GM21723 (cell line): Measurements from ENCODE around the gene BTBD2.

Source experiments
- ATAC-seq: cut with Tn5 transposase; IDR thresholded peaks from one replicate; pipeline ENCODE4 v1.9.1; 2021; ENCODE audit warnings: mild to moderate bottlenecking, moderate library complexity; ENCODE audit not compliant: unreplicated experiment

Gene BTBD2

DNA sequence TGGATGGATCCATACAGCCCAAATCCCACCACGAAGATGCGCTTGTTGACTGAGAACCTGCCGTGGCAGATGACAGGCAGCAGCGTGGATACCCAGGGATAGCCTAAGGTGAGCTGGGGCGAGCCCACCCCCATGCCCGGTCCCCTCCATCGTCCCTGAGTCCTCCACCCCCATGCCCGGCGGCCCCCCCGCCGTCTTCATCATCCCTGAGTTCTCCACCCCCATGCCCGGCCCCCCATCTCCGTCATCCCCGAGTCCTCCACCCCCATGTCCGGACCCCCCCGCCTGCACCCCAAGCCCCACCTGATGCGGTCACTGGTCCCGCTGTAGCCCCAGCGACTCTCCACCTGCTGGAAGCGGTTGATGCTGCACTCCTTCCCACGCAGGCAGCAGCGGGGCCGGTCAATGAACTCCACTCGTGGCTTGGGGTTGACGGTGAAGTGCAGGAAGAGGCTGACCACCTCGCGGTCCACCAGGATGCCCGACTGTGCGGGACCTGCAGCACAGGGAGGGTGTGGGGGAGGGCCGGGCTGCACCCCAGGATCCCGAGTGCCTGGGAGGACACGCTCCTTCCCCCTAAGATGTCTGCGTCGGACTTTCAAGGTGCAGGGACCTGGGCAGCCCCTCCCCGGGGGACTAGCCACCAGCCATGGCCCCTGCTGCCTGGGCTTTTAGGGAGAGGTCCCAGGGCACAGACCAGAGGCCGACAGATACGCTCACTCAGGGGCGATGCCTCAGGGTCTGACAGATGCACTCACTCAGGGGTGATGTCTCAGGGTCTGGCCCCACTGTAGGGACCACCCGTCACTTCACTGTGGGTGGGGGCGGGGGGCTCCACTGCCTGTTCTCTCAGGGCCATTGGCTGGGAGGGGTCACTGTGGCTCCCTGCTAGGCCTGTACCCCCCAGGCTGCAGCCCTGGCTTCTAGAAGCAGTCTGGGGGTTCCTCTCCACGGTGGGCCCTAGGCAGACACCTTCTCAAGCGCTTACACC is 28.0 kb downstream of the BTBD2 start:
- no peak for ATAC-seq

DNA sequence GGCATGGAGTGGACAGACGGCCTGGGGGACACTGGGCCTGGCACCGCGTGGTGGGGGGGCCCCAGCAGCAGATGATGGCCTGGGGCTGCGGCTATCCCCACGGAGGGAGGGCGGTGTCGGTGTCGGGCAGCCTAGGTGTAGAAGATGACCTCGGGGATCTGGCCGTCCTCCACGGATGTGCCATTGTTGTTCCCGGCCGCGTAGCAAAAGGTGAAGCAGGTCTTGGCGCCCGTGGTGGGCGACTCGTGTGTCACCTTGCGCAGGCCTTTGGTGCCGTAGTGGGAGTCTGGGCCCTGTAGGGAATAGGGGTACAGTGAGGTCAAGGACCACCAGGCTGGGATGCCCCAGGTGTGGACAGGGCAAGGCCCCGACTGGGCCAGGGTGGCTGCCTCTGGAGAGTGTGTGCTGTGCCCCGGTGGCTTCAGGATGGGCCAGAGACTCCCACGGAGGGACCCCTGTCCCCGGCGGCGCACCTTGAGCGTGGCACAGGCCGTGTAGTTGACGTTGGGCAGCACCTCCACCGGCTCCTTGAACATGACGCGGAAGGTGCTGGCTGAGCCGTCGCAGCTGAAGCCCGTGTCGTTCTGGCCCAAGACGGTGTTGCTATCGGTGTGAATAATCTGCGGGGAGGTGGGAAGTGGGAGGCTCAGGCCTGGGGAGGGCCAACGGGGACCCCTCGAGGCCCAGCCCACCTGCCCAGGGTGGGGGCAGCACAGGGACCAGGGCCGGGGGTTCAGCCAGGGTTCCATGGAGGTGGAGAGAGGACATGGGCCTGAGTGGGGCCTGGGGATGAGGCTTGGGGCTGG is 29.0 kb downstream of the BTBD2 start:
- ATAC-seq = no peak

DNA sequence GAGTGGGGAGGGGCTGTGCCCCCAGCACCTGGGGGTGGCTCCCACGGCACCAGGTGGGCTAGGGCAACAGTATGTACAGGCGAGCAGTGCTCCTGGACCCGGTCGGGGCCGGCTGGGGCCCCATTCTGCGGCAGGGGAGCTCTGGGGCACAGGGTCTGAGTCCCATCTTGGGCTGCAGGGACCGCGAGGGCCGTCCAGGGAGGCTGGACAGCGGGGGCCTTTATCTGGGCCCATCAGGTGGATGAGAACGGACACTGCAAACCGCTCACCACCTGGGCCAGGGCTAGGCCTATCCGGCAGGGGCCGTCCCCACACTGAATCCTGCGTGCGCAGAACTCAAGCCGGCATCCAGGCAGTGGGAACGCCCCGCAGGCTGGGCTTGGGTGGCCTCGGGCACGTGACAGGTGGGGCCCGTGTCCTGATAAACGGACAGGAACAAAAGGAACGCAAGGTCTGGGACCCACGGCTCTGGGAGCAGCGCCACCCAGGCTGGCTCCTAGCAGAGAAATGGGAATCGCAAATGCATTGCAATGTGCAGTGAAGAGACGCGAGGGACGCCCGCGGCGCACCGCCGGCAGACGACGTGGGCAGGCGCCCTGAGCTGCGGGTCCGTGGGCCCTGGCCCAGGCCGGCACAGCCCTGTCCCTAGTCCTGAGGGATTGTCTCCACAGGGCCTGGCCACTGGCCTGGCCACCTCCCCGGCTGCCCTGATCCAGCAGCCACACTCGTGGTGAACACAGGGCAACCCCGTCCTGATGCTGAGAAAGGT is 29.7 kb downstream of the BTBD2 start:
- no peak for ATAC-seq

DNA sequence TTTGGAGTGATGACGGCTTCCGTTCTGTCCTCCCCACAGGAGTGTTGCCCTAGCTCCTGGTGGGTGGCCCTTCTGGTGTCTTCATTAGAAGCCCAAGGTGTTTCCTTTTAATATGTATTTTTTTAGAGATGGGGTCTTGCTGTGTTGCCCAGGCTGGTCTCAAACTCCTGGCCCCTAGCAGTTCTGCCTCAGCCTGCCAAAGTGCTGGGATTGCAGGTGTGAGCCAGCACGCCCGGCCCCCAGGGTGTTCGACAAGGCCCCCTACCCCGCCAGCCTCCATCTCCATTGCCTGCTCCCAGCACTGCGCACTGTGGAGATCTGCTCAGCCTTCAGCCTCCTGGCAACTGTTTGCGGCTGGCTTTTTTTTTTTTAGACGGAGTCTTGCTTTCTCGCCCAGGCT is 31.2 kb downstream of the BTBD2 start:
- no peak for ATAC-seq

DNA sequence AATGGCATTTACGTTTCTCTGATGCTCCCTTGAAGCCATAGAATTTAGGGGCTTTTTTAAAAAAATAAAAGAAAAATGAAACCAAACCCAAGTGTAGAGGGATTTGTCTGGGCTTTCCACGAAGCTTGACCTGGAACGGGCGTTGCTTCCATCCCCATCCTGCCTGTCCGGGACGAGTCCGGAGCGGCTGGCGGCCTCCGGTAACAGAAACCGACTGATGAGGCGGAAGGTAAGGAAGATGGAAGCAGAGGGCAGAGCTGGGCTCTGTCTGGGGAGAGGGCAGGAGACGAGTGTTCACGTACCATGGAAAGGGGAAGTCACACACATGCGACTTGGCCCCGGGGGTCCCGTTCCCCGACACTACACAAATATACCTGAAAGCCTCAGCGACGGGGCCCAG is 34.3 kb downstream of the BTBD2 start:
- no peak for ATAC-seq

DNA sequence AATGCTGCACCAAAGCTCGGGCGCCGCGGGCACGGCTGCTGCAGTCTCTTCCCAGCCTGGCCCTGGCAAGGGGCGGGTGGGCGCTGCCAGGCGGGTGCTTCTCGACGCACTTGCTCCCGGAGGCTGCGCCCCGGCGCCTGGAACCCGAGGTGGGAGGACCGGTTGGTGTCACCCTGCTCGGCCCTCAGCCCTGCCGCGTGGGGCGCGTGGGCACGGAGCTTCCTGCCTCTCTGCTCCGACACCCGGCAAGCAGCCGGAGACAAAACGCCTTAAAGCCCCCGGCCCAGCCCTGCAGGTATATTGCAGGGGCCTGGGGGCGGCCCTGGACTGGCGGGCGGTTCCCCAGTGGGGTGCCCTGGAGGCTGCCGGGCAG is 34.7 kb downstream of the BTBD2 start:
- no peak for ATAC-seq

DNA sequence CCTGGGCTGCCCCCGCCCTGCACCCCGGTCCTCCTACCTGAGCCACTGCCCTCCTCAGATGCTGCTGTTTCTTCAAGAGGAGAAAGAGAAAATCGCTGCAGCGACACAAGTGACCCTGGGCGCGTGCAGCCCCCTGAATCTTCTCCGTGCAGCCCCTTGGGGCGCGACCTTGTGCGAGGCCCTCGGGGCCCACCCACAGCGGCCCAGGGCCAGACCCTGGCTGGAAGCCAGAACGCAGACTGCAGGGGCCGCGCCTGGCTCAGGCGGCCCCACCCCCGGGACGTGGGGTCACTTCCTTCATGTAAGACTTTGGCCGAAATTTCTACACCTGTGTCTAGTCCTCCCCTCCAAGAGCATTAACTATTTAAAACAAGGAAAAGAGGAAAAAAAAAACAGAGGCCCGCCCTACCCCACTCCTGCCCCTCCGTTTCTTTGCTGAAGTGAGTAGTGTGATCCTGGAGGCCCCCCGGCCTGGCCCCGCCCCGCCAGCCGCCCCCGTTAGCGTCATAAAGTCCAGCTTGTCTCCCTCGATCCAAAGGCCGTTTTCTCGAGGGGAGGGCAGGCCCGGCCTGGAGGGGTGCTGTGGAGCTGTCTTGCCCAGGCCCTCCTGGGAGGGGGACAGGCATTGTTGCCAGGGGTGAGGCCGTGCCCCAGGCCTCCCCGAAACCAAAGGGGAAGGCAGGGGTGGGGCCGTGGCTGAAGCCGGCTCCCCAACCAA is 35.3 kb downstream of the BTBD2 start:
- ATAC-seq = no peak

DNA sequence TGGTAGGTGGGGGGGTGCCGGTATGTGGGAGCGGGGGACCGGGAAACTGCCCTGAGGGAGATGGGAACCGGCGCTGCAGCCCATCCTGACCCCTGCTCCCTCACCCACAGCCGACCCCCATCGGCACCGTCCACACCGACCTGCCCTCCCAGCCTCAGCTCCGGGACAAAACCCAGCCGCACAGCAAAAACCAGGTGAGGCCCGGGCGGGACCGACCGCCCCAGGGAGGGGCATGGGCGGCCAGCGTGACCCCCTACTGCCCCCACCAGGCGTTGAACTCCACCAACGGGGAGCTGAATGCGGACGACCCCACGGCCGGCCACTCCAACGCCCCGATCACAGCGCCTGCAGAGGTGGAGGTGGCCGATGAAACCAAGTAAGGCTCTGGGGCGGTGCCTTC is 35.9 kb downstream of the BTBD2 start:
- ATAC-seq = no peak

DNA sequence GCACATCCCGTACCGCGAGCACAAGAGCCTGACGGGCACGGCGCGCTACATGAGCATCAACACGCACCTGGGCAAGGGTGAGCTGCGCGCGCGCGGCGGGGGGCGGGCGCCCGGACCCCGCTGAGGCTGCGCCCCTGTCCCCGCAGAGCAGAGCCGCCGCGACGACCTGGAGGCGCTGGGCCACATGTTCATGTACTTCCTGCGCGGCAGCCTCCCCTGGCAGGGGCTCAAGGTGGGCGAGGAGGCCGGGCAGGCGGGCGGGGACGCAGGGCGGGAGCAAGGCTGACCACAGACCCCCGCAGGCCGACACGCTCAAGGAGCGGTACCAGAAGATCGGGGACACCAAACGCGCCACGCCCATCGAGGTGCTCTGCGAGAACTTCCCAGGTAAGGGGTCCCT is 36.5 kb downstream of the BTBD2 start:
- no peak for ATAC-seq

DNA sequence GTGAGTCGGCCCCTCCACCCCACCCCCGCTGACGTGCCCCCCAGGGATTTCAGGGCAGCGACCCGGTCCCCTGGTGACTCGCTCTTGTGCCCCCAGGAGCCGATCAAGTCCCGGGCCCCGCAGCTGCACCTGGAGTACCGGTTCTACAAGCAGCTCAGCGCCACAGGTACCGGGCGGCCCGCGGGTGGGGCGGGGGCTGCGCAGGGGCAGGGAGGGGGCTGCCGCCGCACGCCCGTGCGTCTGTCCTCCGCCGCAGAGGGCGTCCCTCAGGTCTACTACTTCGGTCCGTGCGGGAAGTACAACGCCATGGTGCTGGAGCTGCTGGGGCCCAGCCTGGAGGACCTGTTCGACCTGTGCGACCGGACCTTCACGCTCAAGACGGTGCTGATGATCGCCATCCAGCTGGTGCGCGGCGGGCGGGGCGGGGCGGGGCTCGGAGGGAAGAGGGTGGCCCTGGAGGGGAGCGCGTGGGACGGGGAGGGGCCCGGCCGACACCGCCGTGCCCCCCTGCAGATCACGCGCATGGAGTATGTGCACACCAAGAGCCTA is 37.1 kb downstream of the BTBD2 start:
- ATAC-seq = no peak

DNA sequence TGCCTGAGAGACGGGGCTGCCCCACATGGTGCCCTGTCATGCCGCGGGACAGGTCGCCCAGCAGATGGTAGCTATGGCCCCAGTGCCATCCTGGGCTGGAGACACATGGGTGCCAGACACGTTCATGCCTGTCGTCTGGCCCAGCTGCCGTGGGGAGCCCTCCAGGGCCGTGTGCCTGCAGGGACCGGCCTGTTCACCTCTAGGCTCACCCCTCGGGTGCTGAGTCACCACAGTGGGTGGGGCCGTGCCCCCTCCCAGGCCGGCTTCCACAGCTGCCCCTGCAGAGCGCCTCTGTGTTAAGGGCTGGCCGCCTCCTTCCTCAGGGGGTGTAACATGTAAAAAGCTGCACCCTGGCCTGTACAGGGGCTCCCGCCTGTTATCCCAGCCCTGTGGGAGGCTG is 38.4 kb downstream of the BTBD2 start:
- ATAC-seq = no peak

DNA sequence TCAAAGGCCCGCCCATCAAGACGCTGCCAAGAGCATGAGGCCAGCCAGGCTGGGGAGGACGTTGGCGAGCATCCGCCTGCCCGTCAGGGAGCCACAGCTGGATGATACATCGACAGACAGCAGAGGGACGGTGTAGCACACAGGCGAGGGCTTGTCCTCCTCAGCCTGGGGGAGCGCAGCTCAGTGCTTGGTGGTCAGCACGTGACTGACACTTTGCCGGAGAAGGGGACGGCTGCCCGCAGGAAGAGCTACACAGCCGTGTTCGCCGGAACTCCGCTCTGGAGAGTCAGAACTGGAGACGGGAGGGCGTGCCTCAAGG is 40.4 kb downstream of the BTBD2 start:
- no peak for ATAC-seq

DNA sequence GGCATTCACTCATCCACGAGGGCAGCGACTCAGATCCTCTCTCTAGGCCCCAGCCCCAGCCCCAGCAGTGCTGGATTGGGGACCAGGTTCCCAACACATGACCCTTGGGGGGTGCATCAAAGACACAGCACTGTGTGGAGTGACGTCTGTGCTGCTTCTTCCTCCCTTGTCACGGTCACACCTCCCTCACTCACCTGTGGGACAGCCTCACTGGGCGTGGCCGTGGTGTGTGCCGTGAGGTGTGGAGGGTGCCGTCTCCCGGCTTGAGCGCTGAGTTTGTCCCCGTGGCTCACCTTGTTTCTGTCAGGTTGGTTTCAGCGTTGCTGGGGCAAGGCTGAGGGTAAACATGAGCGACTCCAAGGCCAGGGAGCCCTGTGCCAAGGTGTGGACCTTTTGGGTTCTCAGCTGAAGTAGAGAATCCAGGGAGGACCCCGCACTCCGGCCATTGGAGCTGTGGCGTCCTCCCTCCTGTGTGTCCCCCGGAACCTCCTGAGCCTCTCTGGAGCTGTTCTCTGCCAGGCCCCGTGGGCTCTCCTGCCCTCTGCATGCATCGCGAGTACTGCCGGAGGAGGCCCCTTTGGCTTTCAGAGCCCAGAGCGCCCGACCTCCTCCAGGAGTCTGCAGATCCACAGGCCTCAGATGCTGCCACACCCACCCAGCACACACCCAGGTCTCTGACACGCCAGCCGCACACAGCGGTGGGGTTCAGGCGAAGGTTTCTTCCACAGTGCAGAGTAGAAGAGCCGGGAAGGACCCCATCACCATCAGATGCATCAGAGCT is 40.9 kb downstream of the BTBD2 start:
- ATAC-seq = no peak

DNA sequence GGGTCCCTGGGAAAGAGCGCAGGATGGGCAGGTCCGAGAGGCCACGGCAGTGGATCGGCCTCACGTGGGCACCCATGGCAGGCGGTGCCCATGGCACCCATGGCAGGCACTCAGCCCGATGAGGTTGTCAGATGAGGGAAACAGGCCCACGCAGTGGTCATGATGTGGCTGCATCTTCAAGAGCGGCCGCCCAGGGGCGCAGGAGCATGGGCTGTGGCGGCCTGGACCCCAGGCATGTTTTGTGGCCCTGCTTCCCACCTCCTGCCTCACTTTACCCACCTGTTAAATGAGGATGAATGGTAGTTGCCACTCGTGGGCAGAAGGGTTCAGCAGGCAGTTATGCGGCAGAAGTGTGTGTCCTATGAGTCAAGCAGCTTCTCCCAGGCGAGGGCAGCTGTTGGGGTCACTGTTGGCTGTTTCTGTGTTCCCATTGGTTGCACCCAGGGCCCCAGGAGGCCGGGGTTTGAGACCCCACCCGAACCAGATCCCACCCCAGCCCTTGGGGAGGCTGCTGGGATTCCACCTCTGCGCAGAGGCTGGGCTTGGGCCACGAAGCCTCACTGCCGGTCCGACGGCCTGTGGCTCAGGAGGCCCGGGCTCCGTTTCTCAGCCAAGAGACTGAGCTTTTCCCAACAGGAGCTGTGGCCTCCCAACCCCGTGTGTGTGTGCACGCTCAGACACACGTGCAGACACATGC is 44.6 kb downstream of the BTBD2 start:
- no peak for ATAC-seq

DNA sequence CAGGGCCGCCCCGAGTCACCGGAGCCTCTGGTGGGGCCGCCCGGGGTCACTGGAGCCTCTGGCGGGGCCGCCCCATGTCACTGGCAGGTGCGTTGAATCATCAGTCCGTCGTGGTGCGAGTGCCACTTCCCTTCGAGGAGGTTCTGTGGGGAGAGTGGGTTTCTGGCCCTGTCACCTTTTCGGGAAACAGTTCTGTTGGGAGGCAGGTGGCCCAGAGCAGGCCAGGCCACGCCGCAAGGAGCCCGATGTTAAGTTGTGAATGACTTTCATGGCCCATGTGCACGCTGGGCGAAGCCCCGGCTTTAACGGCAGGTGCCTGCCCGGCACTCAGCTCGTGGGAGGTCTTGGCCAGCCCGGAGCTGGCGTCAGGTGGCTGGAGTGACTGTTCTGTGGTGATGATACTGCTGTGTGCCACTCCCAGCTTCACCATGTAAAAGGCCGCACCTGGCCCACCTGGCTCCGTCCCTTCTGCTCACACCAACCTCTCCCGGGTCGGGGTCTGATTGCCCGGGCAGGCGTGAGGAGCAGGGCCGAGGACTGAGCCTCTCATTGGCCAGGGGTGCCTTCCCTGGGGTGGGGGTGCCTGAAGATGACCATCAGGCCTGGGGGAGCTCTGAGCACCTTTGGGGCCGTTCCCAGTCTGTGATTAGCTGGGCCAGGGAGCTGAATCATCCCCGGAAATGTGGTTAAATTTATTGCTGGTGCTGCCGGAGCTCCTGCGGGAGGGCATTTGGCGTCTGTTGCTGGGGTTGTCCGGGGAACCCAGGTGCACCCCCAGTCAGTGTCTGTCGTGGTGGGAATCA is 45.3 kb downstream of the BTBD2 start:
- no peak for ATAC-seq

DNA sequence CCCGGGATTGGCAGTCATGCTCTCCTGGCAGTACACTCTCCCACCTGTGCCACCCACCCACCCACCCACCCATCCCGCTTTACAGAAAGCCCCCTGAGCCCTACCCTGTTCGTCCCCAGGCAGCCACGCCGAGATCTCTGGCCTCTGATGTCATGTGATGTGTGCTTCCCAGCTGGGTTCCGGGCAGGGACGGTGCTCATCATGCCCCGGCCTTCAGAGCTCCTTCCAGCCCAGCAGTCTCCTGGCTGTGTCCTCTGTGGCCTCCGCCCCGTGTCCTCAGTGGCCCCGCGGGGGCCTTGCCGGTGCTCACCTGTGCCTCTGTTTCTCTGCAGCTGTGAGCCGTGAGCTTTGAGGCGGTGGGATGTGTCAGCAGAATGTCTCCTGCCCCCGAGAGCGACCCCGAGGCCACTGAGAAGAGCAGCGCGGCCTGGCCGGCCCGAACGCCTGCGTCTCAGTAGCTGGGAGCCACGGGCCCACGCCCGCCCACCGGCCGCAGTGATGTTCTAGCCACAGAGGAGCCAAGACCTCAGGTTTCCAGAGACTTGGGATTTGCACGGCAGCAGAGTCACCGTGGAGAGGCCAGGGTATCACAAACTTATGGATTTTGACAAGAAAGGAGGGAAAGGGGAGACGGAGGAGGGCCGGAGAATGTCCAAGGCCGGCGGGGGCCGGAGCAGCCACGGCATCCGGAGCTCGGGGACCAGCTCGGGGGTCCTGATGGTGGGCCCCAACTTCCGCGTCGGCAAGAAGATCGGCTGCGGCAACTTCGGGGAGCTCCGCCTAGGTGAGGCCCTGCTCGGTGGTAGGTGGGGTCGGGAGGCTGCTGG is 46.1 kb downstream of the BTBD2 start:
- ATAC-seq = no peak
